HG03442 (cell line): ENCODE measurements around the gene GOLGA2.

ENCODE experiments used
- ATAC-seq: cut with Tn5 transposase; IDR thresholded peaks from one replicate; pipeline ENCODE4 v1.9.1; 2021; ENCODE audit warnings: mild to moderate bottlenecking, moderate library complexity; ENCODE audit not compliant: unreplicated experiment

GOLGA2 gene

DNA sequence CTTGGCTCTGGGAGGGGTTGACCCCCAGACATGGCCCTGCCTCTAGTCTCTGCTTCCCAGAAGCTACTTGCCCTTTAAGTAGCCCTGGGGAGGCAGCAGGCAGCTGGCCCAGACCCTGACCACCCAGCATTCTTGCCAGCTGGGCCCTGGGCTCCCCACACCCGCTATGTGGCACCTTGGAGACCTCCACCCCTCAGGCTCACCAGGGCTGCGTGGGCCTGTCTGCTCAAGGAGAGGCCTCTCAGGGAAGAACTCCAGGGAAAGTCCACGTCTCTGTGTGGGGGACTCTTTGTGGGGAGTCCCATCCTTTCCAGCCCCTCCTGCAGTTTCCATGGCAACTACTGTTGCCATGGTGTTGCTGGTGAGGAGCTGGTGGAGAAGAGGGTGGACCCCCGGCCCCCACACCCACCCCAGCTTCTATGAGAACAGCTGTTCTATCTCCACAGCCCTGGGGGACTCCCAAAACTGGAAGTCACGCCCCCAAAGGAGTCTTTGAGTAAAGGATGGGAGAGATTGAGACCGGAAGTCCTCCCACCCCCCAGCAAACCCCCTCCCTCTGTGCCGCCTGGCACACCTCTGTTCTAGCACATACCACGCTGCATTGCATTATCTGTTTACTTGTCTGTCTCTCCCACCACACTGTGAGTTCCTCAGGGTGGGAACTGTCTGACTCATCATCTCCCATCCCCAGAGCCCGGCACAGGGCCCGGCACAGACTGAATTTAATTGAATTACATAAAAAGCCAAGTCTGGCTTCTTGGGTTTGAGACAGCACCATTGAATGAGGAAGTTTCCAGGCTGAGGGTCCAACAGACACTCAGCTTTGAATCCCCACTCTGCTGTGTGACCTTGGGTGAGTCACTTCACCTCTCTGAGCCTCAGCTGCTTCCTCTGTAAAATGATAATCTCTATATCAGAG is 60.1 kb downstream of the GOLGA2 start:
- no peak for ATAC-seq

GRCh38 chr9:128214571-128215490 is 61.0 kb downstream of the GOLGA2 start:
- ATAC-seq = no peak

GRCh38 chr9:128213746-128214497 is 61.9 kb downstream of the GOLGA2 start:
- ATAC-seq = no peak

DNA sequence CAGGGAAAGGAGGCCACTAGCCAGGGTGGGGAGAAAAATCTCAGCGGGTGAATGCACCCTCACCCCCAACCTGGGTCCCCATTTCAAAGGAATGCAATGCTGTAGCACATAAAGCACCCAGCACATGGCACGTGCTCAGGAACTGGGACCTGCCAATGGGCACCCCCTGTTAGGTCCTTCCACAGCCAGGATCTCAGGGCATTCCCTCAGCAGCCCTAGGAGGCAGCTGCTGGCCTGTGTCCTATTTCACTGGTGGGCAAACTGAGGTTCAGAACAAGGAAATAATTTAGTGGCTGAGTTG is 63.9 kb downstream of the GOLGA2 start:
- ATAC-seq = no peak

GRCh38 chr9:128211186-128211980 is 64.4 kb downstream of the GOLGA2 start:
- ATAC-seq = no peak

GRCh38 chr9:128208946-128209669 is 66.7 kb downstream of the GOLGA2 start:
- ATAC-seq = no peak

DNA sequence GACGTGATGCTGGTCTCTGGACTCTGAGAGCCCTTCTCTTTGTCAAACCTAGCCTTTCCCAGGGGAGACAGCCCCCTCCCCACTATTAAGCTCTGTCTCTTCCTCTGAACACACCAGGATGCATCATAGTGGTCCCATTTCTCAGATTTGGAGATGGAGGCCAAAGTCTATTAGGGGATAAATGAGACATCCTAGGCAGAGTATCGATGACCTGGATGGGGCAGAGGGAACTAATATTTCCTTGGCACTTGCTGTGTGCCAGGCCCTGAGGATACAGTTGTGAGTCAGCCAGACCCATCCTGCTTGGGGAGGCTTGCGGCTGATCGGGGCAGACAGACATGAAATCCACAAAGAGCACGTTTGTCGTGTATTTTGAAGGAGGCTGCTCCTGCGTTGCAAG is 67.4 kb downstream of the GOLGA2 start:
- no peak for ATAC-seq

DNA sequence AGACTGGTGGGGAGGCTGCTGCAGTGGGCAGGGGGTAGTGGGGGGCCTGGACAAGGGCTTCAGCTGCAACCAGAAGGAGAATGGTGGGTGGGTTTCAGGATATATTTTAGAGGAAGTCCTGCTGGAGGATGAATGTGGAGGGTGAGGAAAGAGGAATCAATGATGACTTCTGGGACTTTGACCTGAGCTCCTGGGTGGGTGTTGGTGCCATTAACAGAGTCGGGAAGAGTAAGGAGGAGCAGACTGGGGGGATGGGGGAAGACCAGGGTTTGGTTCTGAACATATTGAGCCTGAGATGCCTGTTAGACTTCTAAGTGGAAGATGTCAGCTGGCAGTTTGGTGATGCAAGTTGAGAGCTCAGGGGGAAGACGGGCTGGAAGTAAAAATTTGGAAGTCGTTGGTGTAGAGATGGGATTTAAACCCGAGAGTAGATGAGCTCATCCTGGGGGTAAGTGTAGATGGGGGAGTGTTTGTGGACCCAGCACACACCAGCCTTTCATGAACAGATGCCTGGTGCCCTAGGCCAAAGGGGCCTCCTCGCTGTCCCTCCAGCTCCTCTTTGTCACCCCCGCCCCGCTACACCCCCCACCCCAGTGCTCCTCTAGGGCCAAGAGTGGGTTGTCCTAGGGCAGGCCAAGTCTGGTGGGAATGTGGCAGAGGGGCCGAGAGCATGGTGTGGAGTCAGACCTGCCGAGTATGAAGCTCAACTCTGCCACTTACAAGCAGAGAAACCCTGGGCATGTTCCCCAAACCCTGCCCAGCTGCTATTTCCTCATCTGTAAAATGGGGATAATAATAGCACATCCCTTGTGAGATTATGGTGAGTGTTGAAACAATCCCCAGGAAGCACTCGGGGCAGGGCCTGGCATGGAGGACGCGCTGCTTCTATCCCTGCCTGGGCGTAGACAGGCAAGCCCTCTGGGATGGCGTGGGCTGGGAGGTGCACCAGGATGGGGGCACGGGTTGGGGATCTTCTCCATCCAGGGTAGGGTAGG is 68.6 kb downstream of the GOLGA2 start:
- no peak for ATAC-seq

- no peak for ATAC-seq
These were observed 69.3 kb downstream of the GOLGA2 start for GRCh38 chr9:128206484-128206883.
